ENCODE data around the gene SLC26A9.

SLC26A9 gene

GRCh38 chr1:205949753-205950152 is 6.5 kb upstream of the SLC26A9 start:
- DNase-seq (ENCODE audit: low read depth): no peak
- TF ChIP-seq, protein P1, sequence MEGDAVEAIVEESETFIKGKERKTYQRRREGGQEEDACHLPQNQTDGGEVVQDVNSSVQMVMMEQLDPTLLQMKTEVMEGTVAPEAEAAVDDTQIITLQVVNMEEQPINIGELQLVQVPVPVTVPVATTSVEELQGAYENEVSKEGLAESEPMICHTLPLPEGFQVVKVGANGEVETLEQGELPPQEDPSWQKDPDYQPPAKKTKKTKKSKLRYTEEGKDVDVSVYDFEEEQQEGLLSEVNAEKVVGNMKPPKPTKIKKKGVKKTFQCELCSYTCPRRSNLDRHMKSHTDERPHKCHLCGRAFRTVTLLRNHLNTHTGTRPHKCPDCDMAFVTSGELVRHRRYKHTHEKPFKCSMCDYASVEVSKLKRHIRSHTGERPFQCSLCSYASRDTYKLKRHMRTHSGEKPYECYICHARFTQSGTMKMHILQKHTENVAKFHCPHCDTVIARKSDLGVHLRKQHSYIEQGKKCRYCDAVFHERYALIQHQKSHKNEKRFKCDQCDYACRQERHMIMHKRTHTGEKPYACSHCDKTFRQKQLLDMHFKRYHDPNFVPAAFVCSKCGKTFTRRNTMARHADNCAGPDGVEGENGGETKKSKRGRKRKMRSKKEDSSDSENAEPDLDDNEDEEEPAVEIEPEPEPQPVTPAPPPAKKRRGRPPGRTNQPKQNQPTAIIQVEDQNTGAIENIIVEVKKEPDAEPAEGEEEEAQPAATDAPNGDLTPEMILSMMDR (IDR thresholded peaks at IDR 0.05; ENCODE audit: low read depth, low read length, missing control alignments): no peak
- H3K4me3 ChIP-seq (ENCODE audit: low read depth, low read length): no peak overlapping the region

- H3K4me3 ChIP-seq (ENCODE audit: low read depth, low read length): no peak overlapping the region
- no peak for DNase-seq (ENCODE audit: low read depth)
- TF ChIP-seq, protein P1 (IDR thresholded peaks at IDR 0.05; ENCODE audit: low read depth, low read length, missing control alignments): no peak
Observed at GRCh38 chr1:205948886-205949285, 5.6 kb upstream of the SLC26A9 start.

- TF ChIP-seq, protein P1 (IDR thresholded peaks at IDR 0.05; ENCODE audit: low read depth, low read length, missing control alignments): no peak
- no peak for DNase-seq (ENCODE audit: low read depth)
- no peak overlapping the region for H3K4me3 ChIP-seq (ENCODE audit: low read depth, low read length)
Observed at GRCh38 chr1:205948039-205948438, 4.8 kb upstream of the SLC26A9 start.

DNA sequence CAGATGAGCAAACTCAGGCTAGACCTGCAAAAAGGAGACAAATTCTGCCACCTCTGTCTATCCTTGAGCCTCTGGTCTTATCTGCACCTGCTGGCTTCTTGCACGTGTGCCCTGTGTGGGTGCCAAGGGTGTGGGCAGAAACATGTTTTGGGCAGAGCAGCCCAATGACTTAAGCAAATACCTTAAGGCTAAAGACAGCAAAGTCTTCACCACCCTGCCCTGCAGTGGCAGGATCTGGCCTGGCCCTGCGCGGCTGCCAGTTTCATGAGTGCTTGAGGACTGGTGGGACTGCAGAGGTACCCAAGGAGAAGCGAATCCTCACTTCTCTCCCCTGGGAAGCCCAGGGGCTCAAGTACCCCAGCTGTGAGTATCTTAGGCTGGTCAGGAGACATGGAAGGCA is 3.8 kb upstream of the SLC26A9 start:
- no peak for DNase-seq (ENCODE audit: low read depth)
- TF ChIP-seq, protein P1 (IDR thresholded peaks at IDR 0.05; ENCODE audit: low read depth, low read length, missing control alignments): no peak
- no peak overlapping the region for H3K4me3 ChIP-seq (ENCODE audit: low read depth, low read length)

DNA sequence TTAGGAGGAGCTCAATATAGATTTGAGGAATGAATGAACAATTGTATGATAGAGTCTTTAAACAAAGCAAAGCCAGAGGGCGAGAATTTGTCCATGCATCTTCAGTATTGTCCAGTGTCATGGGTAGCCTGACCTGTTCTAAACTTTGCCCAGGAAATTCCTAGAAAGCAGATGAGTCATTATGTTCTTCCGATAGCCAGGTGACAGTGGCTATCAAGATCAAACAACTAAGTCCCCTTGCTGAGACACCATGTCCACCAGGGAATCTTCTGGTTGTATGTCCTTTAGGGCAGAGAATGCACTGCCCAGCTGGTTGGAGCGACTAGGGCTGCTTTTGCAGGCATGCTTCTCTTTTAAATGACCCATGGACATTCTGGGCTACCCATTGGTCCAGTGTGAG is 1.8 kb upstream of the SLC26A9 start:
- TF ChIP-seq, protein P1 (IDR thresholded peaks at IDR 0.05; ENCODE audit: low read depth, low read length, missing control alignments): no peak
- H3K4me3 ChIP-seq (ENCODE audit: low read depth, low read length): no peak overlapping the region
- DNase-seq (ENCODE audit: low read depth): no peak

GRCh38 chr1:205944525-205944924 is 1.3 kb upstream of the SLC26A9 start:
- no peak for DNase-seq (ENCODE audit: low read depth)
- TF ChIP-seq, protein P1 (IDR thresholded peaks at IDR 0.05; ENCODE audit: low read depth, low read length, missing control alignments): no peak
- no peak overlapping the region for H3K4me3 ChIP-seq (ENCODE audit: low read depth, low read length)

GRCh38 chr1:205942631-205943159 is 561 bp downstream of the SLC26A9 start:
- TF ChIP-seq, protein P1 (IDR thresholded peaks at IDR 0.05; ENCODE audit: low read depth, low read length, missing control alignments): no peak
- no peak overlapping the region for H3K4me3 ChIP-seq (ENCODE audit: low read depth, low read length)
- no peak for DNase-seq (ENCODE audit: low read depth)

Data from GM12864 (cell line).